Omental fat pad (tissue), 4 donors: ENCODE data around the gene CD19. TPM values are rescaled to one million over a fixed set of nuclear protein-coding genes. Genes with fewer than 3 reads are reported as not detected.

Experiments
- ATAC-seq: fragments of 150-250 bp; one replicate; pipeline ENCODE4 v1.9.1; 2016; ENCODE audit warnings: mild to moderate bottlenecking, moderate library complexity; ENCODE audit not compliant: low FRiP score
- DNase-seq: peaks from one replicate; pipeline ENCODE4 v3.0.0-alpha.2; 2019; ENCODE audit warnings: low spot score
- total RNA-seq, 4 donors: library from RNA; depleted of rRNA; stranded (reverse); fragments of >200 nt; gene quantifications; one replicate each; pipeline ENCODE4 v1.1.0, GENCODE V29; 2016
- TF ChIP-seq, protein P1 (sequence below), 3 donors: fragments of 450-650 bp; IDR thresholded peaks; one replicate each; pipeline ENCODE4 v1.5.1; 2016 to 2017; ENCODE audit warnings: antibody characterized with exemption in 3 of 3, mild to moderate bottlenecking in 3 of 3, moderate library complexity in 2 of 3

CD19 gene
- total RNA-seq, 4 donors from 2014 or later, result 0.46 TPM; not detected in 3

DNA sequence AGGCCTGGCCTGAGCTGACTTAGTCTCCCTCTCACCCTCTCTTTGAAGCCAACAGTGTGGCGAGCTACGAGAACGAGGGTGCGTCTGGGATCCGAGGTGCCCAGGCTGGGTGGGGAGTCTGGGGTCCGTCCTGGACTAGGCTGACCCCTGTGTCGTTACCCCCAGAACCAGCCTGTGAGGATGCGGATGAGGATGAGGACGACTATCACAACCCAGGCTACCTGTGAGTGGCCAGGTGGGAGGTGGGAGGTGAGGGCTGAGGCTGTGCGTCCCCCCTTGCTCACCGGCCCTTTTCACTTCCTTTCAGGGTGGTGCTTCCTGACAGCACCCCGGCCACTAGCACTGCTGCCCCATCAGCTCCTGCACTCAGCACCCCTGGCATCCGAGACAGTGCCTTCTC, 54.7 kb downstream of the CD19 start:
- no peak for DNase-seq
- TF ChIP-seq, protein P1, sequence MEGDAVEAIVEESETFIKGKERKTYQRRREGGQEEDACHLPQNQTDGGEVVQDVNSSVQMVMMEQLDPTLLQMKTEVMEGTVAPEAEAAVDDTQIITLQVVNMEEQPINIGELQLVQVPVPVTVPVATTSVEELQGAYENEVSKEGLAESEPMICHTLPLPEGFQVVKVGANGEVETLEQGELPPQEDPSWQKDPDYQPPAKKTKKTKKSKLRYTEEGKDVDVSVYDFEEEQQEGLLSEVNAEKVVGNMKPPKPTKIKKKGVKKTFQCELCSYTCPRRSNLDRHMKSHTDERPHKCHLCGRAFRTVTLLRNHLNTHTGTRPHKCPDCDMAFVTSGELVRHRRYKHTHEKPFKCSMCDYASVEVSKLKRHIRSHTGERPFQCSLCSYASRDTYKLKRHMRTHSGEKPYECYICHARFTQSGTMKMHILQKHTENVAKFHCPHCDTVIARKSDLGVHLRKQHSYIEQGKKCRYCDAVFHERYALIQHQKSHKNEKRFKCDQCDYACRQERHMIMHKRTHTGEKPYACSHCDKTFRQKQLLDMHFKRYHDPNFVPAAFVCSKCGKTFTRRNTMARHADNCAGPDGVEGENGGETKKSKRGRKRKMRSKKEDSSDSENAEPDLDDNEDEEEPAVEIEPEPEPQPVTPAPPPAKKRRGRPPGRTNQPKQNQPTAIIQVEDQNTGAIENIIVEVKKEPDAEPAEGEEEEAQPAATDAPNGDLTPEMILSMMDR (IDR thresholded peaks at IDR 0.05), result no peak
- ATAC-seq, result no peak

DNA sequence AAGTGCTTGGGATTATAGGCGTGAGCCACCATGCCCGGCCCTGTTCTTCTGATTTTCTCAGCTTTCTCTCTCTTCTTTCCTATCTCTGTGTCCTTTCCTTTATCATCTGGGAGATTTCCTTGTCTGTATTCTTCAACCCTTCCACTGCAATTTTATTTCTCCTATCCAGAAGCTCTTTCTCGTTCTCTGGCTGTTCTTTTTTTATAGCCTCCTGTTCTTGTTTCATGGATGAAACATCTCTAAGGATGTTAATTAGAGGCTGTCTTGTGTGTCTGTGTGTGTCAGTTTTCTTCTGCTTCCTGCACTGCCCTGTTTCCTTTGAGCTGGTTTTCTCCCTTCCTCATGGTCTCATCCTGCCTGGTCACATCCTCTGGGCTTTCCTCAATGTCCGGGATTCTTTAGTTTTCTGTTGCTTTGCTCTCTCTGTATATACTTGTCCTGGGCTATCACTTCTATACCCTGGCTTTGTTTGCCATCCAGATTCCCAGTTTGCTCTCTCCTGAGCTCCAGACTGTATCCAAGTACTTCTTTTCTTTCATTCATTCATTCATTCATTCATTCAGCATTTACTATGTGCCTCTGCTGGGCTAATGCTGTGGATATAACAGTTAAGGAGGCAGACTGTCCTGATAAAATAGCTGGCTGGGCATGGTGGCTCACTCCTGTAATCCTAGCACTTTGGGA, 55.5 kb downstream of the CD19 start:
- TF ChIP-seq, protein P1 (IDR thresholded peaks at IDR 0.05), result no peak
- DNase-seq, result no peak
- ATAC-seq, result no peak

Other genes starting within 250 kb of the CD19 start
- 100 to 1,000 TPM; 125 to 198 (median 183) TPM for gene EIF3C, start 220.5 kb upstream of the CD19 start, total RNA-seq
- 10 to 100 TPM in 2 of 4 donors, 1 to 10 TPM in 2; 3.2 to 18.4 (median 7.3) TPM for gene NPIPB9, start 180.2 kb upstream of the CD19 start, total RNA-seq
- gene ATXN2L, start 109.0 kb upstream of the CD19 start, total RNA-seq, result 10 to 100 TPM; 34.4 to 83.3 (median 59.5) TPM
- gene TUFM, start 85.6 kb upstream of the CD19 start, total RNA-seq, result 100 to 1,000 TPM in 2 of 4 donors, 10 to 100 TPM in 2; 93.2 to 133 (median 103) TPM
- 10 to 100 TPM; 16.1 to 25.4 (median 18.8) TPM for gene SH2B1, start 68.1 kb upstream of the CD19 start, total RNA-seq
- gene ATP2A1, start 53.5 kb upstream of the CD19 start, total RNA-seq, result under 1 TPM; 0.32 to 0.44 (median 0.37) TPM
- gene RABEP2, start 6.7 kb upstream of the CD19 start, total RNA-seq, result 10 to 100 TPM; 10.1 to 21.7 (median 17.0) TPM
- gene NFATC2IP, start 19.0 kb downstream of the CD19 start, total RNA-seq, result 10 to 100 TPM; 22.1 to 33.4 (median 29.3) TPM
- 10 to 100 TPM; 16.3 to 21.0 (median 18.5) TPM for gene SPNS1, start 42.8 kb downstream of the CD19 start, total RNA-seq
- 1 to 10 TPM; 1.4 to 8.5 (median 6.8) TPM for gene LAT, start 53.1 kb downstream of the CD19 start, total RNA-seq